GM18951 (cell line): ENCODE results near the gene ELANE.
"Not testable (repeated sequence)": the region's sequence is repeated elsewhere in the genome, so short reads cannot be mapped to it uniquely, and the experiment has no call there.

Source experiments
- POLR2A ChIP-seq: IDR thresholded peaks from 4 replicates; pipeline ENCODE4 v1.6.1; 2011; ENCODE audit warnings: mild to moderate bottlenecking; ENCODE audit not compliant: insufficient read length, insufficient read depth; ENCODE audit errors: extremely low read depth
- in situ Hi-C: fragments of 300-500 bp; cut with MboI; formaldehyde crosslinking; loops from one replicate; pipeline ENCODE4 v1.12.0; 2022; ENCODE audit warnings: low sequenced_read_pairs, mixed read lengths, inconsistent platforms; ENCODE audit not compliant: unreplicated experiment

ELANE gene

GRCh38 chr19:879711-880438 is 27.8 kb downstream of the ELANE start:
- no peak for TF ChIP-seq POLR2A
- in situ Hi-C loops: no loop called here

DNA sequence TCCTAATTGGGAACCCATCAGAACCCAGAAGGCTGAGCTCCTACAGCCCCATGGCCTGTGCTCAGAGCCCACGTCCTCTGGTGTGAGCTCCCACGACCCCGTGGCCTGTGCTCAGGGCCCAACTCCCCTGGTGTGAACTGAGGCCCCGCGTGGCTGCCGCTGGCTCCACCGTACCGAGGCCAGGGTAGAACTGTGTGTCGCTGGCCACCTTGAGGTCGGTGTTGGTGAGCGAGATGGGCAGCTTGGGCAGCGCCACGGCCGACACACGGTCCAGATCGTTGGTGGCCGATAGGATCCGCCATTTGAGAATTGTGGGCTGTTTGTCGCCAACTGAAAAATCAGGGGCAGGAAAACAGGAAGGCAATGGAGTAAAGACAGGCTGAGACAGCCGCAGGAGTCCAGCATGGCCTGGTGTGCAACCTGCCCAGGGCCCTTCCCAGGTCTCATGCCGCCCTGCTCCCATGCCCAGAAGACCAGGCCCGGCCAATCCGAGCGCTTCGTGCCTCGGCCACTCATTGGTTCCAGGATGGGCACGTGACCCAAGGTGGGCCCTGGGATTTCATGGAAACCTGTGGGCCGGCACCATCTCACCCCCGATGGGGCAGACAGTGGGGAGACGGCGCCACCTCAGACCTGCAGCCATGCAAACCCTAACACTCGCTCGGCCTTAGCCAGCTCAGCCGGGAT is 29.4 kb downstream of the ELANE start:
- in situ Hi-C loops: no loop called here
- TF ChIP-seq POLR2A: no peak

DNA sequence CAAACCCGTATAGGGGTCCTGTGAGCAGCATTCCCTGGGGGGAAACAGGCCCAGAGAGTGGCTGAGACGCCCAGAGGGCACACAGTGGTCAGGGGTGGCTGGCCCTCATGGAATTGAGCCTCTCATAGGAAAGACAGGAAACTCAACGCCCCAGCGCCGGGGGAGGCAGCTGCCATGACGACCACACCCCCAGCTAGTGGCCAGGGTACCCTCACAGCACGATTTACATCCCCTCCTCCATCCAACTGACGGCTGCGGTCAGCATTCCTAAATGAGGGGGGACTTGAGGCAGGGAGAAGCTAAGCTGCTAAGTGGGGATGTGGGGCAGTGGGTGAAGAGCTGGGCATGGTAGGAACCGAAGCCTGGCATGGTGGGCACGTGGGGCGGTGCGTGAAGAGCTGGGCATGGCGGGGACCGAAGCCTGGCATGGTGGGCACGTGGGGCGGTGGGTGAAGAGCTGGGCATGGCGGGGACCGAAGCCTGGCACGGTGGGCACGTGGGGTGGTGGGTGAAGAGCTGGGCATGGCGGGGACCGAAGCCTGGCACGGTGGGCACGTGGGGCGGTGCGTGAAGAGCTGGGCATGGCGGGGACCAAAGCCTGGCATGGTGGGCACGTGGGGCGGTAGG is 30.9 kb downstream of the ELANE start:
- no peak for TF ChIP-seq POLR2A
- in situ Hi-C loops: no loop called here

DNA sequence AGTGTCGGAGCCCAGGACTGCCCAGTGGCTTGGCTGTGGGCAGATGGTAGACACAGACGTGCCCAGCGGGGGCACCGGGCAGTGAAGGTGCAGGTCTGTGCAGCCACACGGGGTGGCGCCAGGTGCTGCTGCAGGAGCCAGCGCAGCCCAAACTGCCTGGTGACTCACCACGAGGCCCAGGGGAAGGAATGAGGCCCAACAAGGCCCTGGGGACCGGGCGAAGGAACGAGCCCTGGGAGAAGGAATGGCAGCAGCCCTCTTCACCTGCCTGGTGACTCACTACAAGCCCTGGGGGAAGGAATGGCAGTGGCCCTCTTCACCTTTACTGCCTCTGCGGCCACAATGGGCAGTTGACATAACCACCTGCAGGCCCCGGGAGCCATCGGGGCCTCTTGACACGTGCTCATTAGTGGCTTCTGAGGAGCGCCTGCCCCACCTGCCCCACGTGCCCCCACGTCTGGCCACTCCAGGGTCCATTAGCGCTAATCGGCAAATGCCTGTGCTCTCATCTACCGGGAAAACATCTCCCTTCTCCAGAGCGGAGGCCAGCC is 31.6 kb downstream of the ELANE start:
- no peak for TF ChIP-seq POLR2A
- in situ Hi-C loops: no loop called here

DNA sequence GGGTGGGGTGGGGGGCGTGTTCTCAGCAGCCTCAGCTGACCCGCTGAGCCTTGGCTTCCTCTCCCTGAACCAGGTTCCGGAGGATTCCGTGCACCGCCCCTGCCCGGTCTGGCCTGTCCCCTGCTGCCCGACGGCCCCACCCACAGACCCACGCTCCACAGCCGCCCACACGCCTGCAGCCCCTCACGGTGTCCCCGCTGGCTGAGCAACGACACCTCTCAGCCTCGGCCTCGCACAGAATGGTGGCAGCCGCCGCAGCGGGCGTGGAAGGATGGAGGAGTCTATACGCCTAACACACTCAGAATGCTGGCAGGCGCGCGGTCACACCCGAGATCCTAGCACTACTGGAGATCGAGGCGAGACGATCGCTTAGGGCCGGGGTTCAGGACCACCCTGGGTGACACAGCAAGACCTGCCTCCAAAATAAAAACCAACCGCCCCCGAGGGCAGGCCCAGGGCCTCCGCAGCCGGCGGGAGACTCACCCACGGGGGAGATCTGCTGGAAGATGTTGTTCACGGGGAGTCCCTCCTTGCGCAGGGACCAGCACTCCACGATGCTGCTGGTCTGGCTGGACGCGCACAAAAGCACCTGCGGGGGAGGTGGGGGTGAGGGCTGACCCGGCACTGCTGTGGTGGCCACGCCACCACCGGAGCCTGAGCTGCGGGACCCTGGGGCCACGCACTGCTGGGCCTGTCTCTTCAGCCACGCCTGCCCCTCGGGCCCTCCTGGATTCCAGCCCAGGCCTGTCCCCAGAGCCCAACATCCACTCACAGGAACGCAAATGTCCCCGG is 32.5 kb downstream of the ELANE start:
- no peak for TF ChIP-seq POLR2A
- in situ Hi-C loops: no loop called here

- no peak for TF ChIP-seq POLR2A
- in situ Hi-C loops: no loop called here
Measured at GRCh38 chr19:885536-886224, 33.6 kb downstream of the ELANE start.

GRCh38 chr19:887072-887471 is 35.0 kb downstream of the ELANE start:
- in situ Hi-C loops: no loop called here
- TF ChIP-seq POLR2A: no peak

DNA sequence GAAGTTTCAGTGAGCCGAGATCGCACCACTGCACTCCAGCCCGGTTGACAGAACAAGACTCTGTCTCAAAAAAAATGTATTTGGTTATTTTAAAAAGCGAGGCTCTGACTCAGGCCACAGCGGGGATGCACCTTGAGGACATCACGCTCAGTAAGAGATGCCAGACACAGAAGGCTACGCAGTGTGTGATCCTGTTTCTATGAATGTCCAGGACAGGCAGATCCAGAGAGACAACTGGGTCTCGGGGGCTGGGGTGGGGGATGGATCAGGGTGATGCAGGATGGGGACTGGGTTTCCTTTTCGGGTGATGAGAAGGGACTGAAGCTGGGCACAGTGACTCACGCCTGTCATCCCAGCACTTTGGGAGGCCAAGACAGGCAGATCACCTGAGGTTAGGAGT is 35.5 kb downstream of the ELANE start:
- in situ Hi-C loops: no loop called here
- TF ChIP-seq POLR2A: no peak

- in situ Hi-C loops: no loop called here
- TF ChIP-seq POLR2A: no peak
Measured at GRCh38 chr19:888581-889385, 36.7 kb downstream of the ELANE start.

GRCh38 chr19:889662-890295 is 37.7 kb downstream of the ELANE start:
- in situ Hi-C loops: no loop called here

GRCh38 chr19:890831-891230 is 38.7 kb downstream of the ELANE start:
- no peak for TF ChIP-seq POLR2A
- in situ Hi-C loops: no loop called here

More at GRCh38 chr19:889662-890295, 37.7 kb downstream of the ELANE start:
- TF ChIP-seq POLR2A: no peak

DNA sequence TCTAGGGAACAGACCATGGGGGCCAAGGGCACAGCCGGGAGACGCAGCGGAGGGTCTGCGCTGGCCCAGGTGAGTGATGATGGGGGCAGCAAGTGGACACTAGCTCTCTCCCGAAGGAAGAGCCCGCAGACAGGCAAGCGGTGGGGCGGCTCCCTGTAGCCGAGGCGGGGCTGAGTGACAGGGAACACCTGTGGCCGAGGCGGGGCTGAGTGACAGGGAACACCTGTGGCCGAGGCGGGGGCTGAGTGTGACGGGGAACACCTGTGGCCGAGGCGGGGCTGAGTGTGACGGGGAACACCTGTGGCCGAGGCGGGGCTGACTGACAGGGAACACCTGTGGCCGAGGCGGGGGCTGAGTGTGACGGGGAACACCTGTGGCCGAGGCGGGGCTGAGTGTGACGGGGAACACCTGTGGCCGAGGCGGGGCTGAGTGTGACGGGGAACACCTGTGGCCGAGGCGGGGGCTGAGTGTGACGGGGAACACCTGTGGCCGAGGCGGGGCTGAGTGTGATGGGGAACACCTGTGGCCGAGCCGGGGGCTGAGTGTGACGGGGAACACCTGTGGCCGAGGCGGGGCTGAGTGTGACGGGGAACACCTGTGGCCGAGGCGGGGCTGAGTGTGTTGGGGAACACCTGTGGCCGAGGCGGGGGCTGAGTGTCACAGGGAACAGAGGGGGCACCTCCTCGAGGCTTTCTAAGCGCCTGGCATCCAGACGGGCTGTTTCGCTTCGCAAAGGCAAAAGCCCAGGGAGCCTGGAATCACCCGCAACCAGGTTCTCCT is 39.5 kb downstream of the ELANE start:
- in situ Hi-C loops: not testable (repeated sequence)
